HPDE6-E6E7 (cell line): Measurements from ENCODE around the gene WDR88.
"Not testable (repeated sequence)": the region's sequence is repeated elsewhere in the genome, so short reads cannot be mapped to it uniquely, and the experiment has no call there.

ENCODE experiments used
- DNase-seq: peaks from one replicate; pipeline ENCODE4 v3.0.0; 2011; ENCODE audit warnings: missing footprints; ENCODE audit errors: extremely low spot score

WDR88 gene

GRCh38 chr19:33211794-33212435 lies 80.0 kb downstream of the WDR88 start:
- DNase-seq = no peak

DNA sequence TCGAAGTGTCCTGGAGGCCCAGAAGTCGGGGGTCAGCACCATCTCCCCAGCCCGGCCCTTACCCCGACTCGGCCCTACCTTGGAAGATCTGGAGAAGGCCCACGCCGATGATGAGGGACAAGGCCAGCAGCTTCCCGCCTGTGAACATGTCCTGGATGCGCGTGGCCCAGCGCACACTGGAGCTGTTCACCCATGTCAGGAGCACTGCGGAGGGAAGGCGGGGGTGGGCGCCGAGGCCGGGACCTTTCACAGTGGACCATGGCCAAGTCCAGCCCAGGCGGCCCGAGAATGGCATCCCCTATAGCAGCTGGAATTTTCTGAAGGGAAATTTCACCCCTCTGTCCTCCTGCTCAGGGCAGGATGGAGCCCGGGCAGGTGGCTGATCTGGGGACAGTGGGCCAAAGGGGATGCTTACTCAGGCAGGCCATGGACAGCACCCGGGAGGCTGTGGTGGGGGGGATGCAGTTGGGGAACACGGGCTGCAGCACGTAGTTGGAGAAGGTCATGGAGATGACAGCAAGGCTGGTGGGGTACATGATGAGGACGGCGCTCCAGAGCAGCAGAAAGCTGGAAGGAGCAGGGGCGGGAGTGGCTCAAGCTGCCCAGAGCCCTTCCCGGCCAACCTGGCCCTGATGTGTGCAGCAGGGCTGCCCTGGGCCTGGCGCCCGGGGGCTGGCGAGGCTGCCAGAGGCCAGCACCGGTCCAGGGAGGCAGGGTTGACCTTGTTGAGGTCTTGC lies 80.7 kb downstream of the WDR88 start:
- no peak for DNase-seq

DNA sequence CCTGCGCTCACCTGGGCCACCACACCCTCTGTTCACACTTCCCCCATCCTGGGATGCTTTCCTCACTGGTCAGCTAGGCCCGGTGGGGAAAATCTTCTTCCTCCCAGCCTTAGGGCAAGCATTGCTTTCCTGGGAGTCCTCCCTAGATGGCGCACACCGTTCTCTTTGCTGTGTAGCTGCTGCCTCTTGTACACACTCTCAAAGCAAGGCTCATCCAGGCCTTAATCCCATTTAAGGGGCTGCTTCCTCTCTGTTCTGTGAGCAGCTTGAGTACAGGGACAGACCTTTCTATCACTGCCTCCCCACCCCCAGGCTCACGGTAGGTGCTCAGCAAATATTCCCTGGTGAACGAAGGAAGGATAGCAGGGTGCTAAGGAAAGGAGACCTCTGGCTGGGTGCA lies 82.7 kb downstream of the WDR88 start:
- DNase-seq = no peak

DNA sequence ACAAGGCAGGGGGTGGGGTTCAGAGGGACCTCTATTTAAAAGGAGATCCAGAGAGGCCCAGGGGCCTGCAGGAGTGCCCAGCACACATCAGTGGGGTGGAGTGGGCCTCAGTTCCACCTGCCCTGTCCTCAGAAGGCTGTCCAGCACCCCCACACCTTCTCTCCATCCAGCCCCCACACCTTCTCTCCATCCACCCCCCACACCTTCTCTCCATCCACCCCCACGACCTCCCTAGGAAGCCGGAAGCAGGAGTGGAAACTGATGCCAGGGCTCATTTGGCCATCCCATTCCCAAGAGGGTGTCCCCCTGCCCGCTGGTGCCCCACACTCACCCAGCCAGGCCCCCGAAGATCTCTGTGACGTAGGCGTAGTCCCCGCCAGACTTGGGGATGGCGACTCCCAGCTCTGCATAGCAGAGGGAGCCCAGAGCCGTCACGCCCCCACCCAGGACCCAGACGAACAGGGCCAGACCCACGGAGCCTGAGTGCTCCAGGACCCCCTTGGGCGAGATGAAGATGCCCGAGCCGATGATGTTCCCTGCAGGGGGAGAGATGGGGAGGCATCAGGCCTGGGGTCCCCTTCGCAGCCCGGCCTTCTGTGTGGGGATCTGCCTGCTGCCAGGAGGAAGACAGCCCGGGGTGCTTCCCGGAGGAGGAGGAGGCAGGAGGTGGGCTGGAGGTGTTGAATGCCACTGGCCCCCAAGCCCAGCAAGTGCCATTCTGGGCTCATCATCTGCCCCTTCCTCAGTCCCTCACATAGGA lies 83.7 kb downstream of the WDR88 start:
- DNase-seq = no peak

GRCh38 chr19:33216198-33216830 lies 84.4 kb downstream of the WDR88 start:
- no peak for DNase-seq

DNA sequence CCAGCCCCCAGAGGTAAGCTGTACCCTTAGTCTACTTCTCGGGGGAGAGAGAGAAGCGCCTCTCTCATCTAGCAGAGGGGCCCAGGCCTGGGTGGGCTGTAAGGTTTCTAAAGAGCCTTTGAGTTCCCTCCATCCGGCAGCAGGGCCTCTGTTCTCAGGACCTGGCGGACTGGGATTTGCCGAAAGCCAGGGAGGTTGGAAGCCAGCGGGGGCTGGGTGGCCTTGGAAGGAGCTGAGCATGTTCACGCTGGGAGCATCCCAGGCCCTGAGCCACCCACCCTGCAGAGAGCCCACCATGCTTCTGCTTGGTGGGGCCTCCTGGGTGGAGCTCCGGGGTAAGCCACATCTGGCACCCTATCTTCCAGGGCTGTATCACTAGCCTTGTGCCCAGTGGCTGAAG lies 86.0 kb downstream of the WDR88 start:
- DNase-seq = no peak

- no peak for DNase-seq
These were observed 87.4 kb downstream of the WDR88 start for GRCh38 chr19:33219261-33219815.

DNA sequence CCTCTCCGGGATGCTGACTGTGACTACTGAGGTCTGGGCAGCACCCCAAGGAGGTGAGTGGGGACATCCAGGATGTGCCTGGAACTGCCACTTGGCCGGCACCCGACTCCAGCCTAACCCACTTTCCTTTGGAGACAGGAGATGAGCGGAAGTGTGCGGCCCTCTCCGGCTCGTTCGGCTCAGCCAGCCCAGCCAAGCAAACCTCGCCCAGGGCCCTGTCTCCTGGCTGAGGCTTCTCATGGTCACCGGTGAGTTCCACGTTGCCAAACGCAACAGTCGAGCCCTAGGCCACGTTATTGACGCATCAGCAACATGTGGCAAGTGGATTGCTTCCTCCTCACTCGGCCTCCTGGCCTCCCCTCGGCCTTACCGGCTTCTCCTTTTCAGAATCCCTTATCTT lies 88.2 kb downstream of the WDR88 start:
- DNase-seq = no peak

DNA sequence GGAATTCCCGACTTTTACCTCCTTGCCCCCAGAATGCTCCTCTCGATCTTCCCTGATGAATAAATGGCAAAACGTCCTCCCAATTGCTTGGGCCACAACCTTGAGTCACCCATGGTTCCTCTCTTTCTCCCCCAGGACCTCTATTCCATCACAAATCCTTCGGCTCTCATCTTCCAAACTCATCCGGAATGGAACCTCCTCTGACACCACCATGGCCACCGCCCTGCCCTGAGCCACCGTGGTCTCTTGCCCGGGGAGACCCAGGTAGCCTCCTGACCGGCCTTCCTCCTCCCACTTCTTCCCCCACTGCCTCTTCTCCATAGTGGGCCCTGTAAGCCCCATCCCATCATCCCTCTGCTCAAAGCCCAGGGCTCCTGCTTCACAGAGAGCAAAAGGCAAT lies 88.8 kb downstream of the WDR88 start:
- no peak for DNase-seq

- no peak for DNase-seq
These were observed 89.7 kb downstream of the WDR88 start for GRCh38 chr19:33221638-33222037.

GRCh38 chr19:33222255-33222654 lies 90.3 kb downstream of the WDR88 start:
- not testable (repeated sequence) for DNase-seq

- DNase-seq = no peak
These were observed 93.0 kb downstream of the WDR88 start for GRCh38 chr19:33224694-33225457.
